D721Med (cell line): Measurements from ENCODE around the gene SLX9.

Experiments used
- DNase-seq: peaks from one replicate; pipeline ENCODE4 v3.0.0; 2011; ENCODE audit warnings: low spot score; ENCODE audit not compliant: insufficient read length
- FAIRE-seq: peaks from 2 replicates; lab custom pipeline; 2011; peaks lifted over from hg19 to GRCh38; lab: Jason Lieb, UNC
- CTCF ChIP-seq: IDR thresholded peaks from 2 replicates; pipeline ENCODE4 v1.5.1; 2012; ENCODE audit warnings: mild to moderate bottlenecking, control low read depth; ENCODE audit not compliant: insufficient read depth; ENCODE audit errors: missing control alignments

SLX9 gene

GRCh38 chr21:44903050-44903685 lies 36.7 kb upstream of the SLX9 start:
- FAIRE-seq (no peak), DNase-seq (no peak)
- no peak for TF ChIP-seq CTCF

GRCh38 chr21:44903689-44904088 lies 36.1 kb upstream of the SLX9 start:
- TF ChIP-seq CTCF = no peak
- FAIRE-seq = no peak
- DNase-seq = no peak

GRCh38 chr21:44904141-44904923 lies 35.5 kb upstream of the SLX9 start:
- DNase-seq (no peak), FAIRE-seq (no peak)
- no peak for TF ChIP-seq CTCF

- TF ChIP-seq CTCF = no peak
- no peak for DNase-seq
- FAIRE-seq = no peak
Observed at GRCh38 chr21:44905016-44905727, 34.7 kb upstream of the SLX9 start.

GRCh38 chr21:44905728-44906090 lies 34.1 kb upstream of the SLX9 start:
- DNase-seq = no peak
- TF ChIP-seq CTCF = no peak
- FAIRE-seq = no peak

- TF ChIP-seq CTCF = no peak
- no peak for FAIRE-seq
- no peak for DNase-seq
Observed at GRCh38 chr21:44907225-44907965, 32.4 kb upstream of the SLX9 start.
